ENCODE data around the gene UBE2R2. TPM values are rescaled to one million over a fixed set of nuclear protein-coding genes. Genes with fewer than 3 reads are reported as not detected.
"Not testable (repeated sequence)": the region's sequence is repeated elsewhere in the genome, so short reads cannot be mapped to it uniquely, and the experiment has no call there.

UBE2R2 gene
- total RNA-seq, 2 experiments from 2014 or later: 22.7 to 24.5 TPM

GRCh38 chr9:33840381-33840780 is 23.4 kb downstream of the UBE2R2 start:
- ChIA-PET CTCF (interaction anchor here (1.1 kb wide), 1 partner anchor 26 kb away, joined by 4 read pairs; no protein-coding TSS in a partner anchor), POLR2A (no interaction called here)
- intact Hi-C loops (cut with DNase I, micrococcal nuclease): no loop called here
- no peaks in the 10 kb centered on the region for H3K9me3 Mint-ChIP-seq
- no peak for DNase-seq
- Histone ChIP-seq H3K27ac (ENCODE audit: low read depth in 1 of 2, low read length in 2 of 2) (no peak overlapping the region), H3K27me3 (ENCODE audit: control insufficient read depth in 1 of 2, insufficient read depth in 2 of 2, low read length in 2 of 2) (no peaks in the 10 kb centered on the region), H3K4me3 (ENCODE audit: low read length) (no peak overlapping the region), H3K36me3 (ENCODE audit: insufficient read depth, low read length) (no peaks in the 10 kb centered on the region), H3K4me1 (ENCODE audit: insufficient read depth, low read length) (peaks cover 23% of the 10 kb centered on the region), H3K9me3 (ENCODE audit: control insufficient read depth in 1 of 2, insufficient read depth in 1 of 2, low read length in 2 of 2) (no peaks in the 10 kb centered on the region)
- no peaks in the 10 kb centered on the region for H3K27me3 Mint-ChIP-seq
- no peak for TF ChIP-seq CTCF (IDR thresholded peaks at IDR 0.05)
- H3K27ac Mint-ChIP-seq: peak overlapping the region; percentile 10
- peaks cover 80% of the 10 kb centered on the region for H3K4me1 Mint-ChIP-seq (ENCODE audit: low read depth)
- H3K4me3 Mint-ChIP-seq: no peak overlapping the region
- H3K36me3 Mint-ChIP-seq (ENCODE audit: low read depth): no peaks in the 10 kb centered on the region
- no peak for ATAC-seq (ENCODE audit: poor library complexity)

GRCh38 chr9:33843312-33843961 is 26.5 kb downstream of the UBE2R2 start:
- CTCF ChIA-PET: interaction anchor here (1.4 kb wide), 1 partner anchor 9 kb away, joined by 5 read pairs; no protein-coding TSS in a partner anchor
- peak in 1 of 14 experiments; percentile 15 for DNase-seq
- POLR2A ChIA-PET: interaction anchor here (1.8 kb wide), 1 partner anchor 27 kb away, joined by 4 read pairs; the partner anchor contains the start of gene UBE2R2
- Mint-ChIP-seq H3K4me3 (no peak overlapping the region), H3K27me3 (no peaks in the 10 kb centered on the region), H3K4me1 (ENCODE audit: low read depth) (peaks cover 82% of the 10 kb centered on the region), H3K27ac (peak overlapping the region; percentile 59), H3K9me3 (no peaks in the 10 kb centered on the region), H3K36me3 (ENCODE audit: low read depth) (no peaks in the 10 kb centered on the region)
- Histone ChIP-seq H3K27me3 (ENCODE audit: control insufficient read depth in 1 of 2, insufficient read depth in 2 of 2, low read length in 2 of 2) (no peaks in the 10 kb centered on the region), H3K27ac (ENCODE audit: low read depth in 1 of 2, low read length in 2 of 2) (no peak overlapping the region), H3K36me3 (ENCODE audit: insufficient read depth, low read length) (no peaks in the 10 kb centered on the region), H3K9me3 (ENCODE audit: control insufficient read depth in 1 of 2, insufficient read depth in 1 of 2, low read length in 2 of 2) (no peaks in the 10 kb centered on the region), H3K4me3 (ENCODE audit: low read length) (no peak overlapping the region), H3K4me1 (ENCODE audit: insufficient read depth, low read length) (peaks cover 20% of the 10 kb centered on the region)
- intact Hi-C loops (cut with DNase I, micrococcal nuclease): no loop called here
- no peak for ATAC-seq (ENCODE audit: poor library complexity)
- TF ChIP-seq CTCF (IDR thresholded peaks at IDR 0.05): no peak

- peaks cover 22% of the 10 kb centered on the region for H3K4me1 ChIP-seq (ENCODE audit: insufficient read depth, low read length)
- no peaks in the 10 kb centered on the region for H3K27me3 ChIP-seq (ENCODE audit: control insufficient read depth in 1 of 2, insufficient read depth in 2 of 2, low read length in 2 of 2)
- Mint-ChIP-seq H3K36me3 (ENCODE audit: low read depth) (no peaks in the 10 kb centered on the region), H3K9me3 (no peaks in the 10 kb centered on the region), H3K4me1 (ENCODE audit: low read depth) (peaks cover 75% of the 10 kb centered on the region), H3K4me3 (no peak overlapping the region), H3K27ac (peak overlapping the region; percentile 27), H3K27me3 (no peaks in the 10 kb centered on the region)
- POLR2A ChIA-PET: no interaction called here
- no peaks in the 10 kb centered on the region for H3K36me3 ChIP-seq (ENCODE audit: insufficient read depth, low read length)
- CTCF ChIA-PET: interaction anchor here (1.2 kb wide), 1 partner anchor 9 kb away, joined by 5 read pairs; no protein-coding TSS in a partner anchor
- TF ChIP-seq CTCF (IDR thresholded peaks at IDR 0.05): no peak
- no peak for DNase-seq
- H3K4me3 ChIP-seq (ENCODE audit: low read length): no peak overlapping the region
- no peak for ATAC-seq (ENCODE audit: poor library complexity)
- intact Hi-C loops (cut with DNase I, micrococcal nuclease): no loop called here
- H3K9me3 ChIP-seq (ENCODE audit: control insufficient read depth in 1 of 2, insufficient read depth in 1 of 2, low read length in 2 of 2): no peaks in the 10 kb centered on the region
- no peak overlapping the region for H3K27ac ChIP-seq (ENCODE audit: low read depth in 1 of 2, low read length in 2 of 2)
Observed at GRCh38 chr9:33846231-33846630, 29.3 kb downstream of the UBE2R2 start.

GRCh38 chr9:33847894-33848205 is 30.9 kb downstream of the UBE2R2 start:
- H3K4me3 Mint-ChIP-seq; H3K36me3 Mint-ChIP-seq (ENCODE audit: low read depth); H3K27me3 Mint-ChIP-seq; H3K4me3 ChIP-seq (ENCODE audit: low read length); H3K27me3 ChIP-seq (ENCODE audit: control insufficient read depth in 1 of 2, insufficient read depth in 2 of 2, low read length in 2 of 2); POLR2A ChIA-PET; intact Hi-C loops (cut with DNase I, micrococcal nuclease); H3K9me3 Mint-ChIP-seq; DNase-seq; H3K36me3 ChIP-seq (ENCODE audit: insufficient read depth, low read length); H3K27ac ChIP-seq (ENCODE audit: low read depth in 1 of 2, low read length in 2 of 2); H3K9me3 ChIP-seq (ENCODE audit: control insufficient read depth in 1 of 2, insufficient read depth in 1 of 2, low read length in 2 of 2); ATAC-seq (ENCODE audit: poor library complexity): not testable (repeated sequence)
- Mint-ChIP-seq H3K4me1 (ENCODE audit: low read depth) (peaks cover 71% of the 10 kb centered on the region), H3K27ac (peak overlapping the region; percentile 43)
- CTCF ChIA-PET: interaction anchor here (2.6 kb wide), 1 partner anchor 34 kb away, joined by 12 read pairs; no protein-coding TSS in a partner anchor
- H3K4me1 ChIP-seq (ENCODE audit: insufficient read depth, low read length): peaks cover 27% of the 10 kb centered on the region

Measured in CD4-positive, alpha-beta T cell (primary cell).